Right atrium auricular region (tissue), 2 donors: ENCODE data around the gene SEMA4D. TPM values are rescaled to one million over a fixed set of nuclear protein-coding genes. Genes with fewer than 3 reads are reported as not detected.

ENCODE experiments used
- DNase-seq: peaks from one replicate; pipeline ENCODE4 v3.0.0-alpha.2; 2019; ENCODE audit warnings: low spot score
- H3K27ac ChIP-seq, 2 donors: fragments of 200-600 bp; sonication (generic); 1 replicate in 1 of 2; 2 replicates in 1 of 2; pipeline ENCODE4 v1.5.1; 2016 to 2019
- H3K27me3 ChIP-seq, 2 donors: fragments of 200-600 bp; sonication (generic); one replicate each; pipeline versions ENCODE4 v1.5.1 to v1.6.0; 2017 to 2019
- H3K36me3 ChIP-seq: fragments of 200-600 bp; sonication (generic); one replicate; pipeline ENCODE4 v1.5.1; 2016
- H3K4me1 ChIP-seq, 2 donors: fragments of 200-600 bp; sonication (generic); one replicate each; pipeline versions ENCODE4 v1.5.1 to v1.6.0; 2017 to 2019
- H3K4me3 ChIP-seq, 2 donors: fragments of 200-600 bp; sonication (generic); 1 replicate in 1 of 2; 2 replicates in 1 of 2; pipeline ENCODE4 v1.5.1; 2017 to 2019; ENCODE audit warnings: mild to moderate bottlenecking in 1 of 2, moderate library complexity in 1 of 2
- H3K9me3 ChIP-seq, 2 donors: fragments of 200-600 bp; sonication (generic); one replicate each; pipeline ENCODE4 v1.5.1; 2019
- CTCF ChIP-seq, 2 donors: fragments of 200-600 bp; sonication (generic); IDR thresholded peaks; one replicate each; pipeline ENCODE4 v1.5.1; 2019; ENCODE audit warnings: antibody characterized with exemption in 2 of 2
- total RNA-seq, 2 donors: library from RNA; depleted of rRNA; stranded (reverse); fragments of >200 nt; gene quantifications; one replicate each; pipeline ENCODE4 v1.1.0, GENCODE V29; 2016

Gene SEMA4D
- total RNA-seq, 2 donors from 2014 or later, result 14.6 to 22.1 TPM

GRCh38 chr9:89436326-89436725 is 61.6 kb downstream of the SEMA4D start:
- Histone ChIP-seq H3K27ac (no peak overlapping the region), H3K4me1 (peaks cover 0 to 36% of the 10 kb centered on the region in 2 donors), H3K27me3 (no peaks in the 10 kb centered on the region), H3K4me3 (no peak overlapping the region), H3K9me3 (no peaks in the 10 kb centered on the region), H3K36me3 (no peaks in the 10 kb centered on the region)
- DNase-seq, result no peak
- TF ChIP-seq CTCF (IDR thresholded peaks at IDR 0.05), result no peak

GRCh38 chr9:89435071-89435823 is 62.7 kb downstream of the SEMA4D start:
- no peaks in the 10 kb centered on the region for H3K27me3 ChIP-seq
- peaks cover 0 to 30% of the 10 kb centered on the region in 2 donors for H3K4me1 ChIP-seq
- TF ChIP-seq CTCF (IDR thresholded peaks at IDR 0.05), result no peak

GRCh38 chr9:89434636-89435035 is 63.3 kb downstream of the SEMA4D start:
- Histone ChIP-seq H3K4me1 (peaks cover 0 to 24% of the 10 kb centered on the region in 2 donors), H3K27ac (no peak overlapping the region), H3K27me3 (no peaks in the 10 kb centered on the region), H3K9me3 (no peaks in the 10 kb centered on the region), H3K36me3 (no peaks in the 10 kb centered on the region), H3K4me3 (no peak overlapping the region)
- no peak for DNase-seq
- no peak for TF ChIP-seq CTCF (IDR thresholded peaks at IDR 0.05)

More at GRCh38 chr9:89435071-89435823, 62.7 kb downstream of the SEMA4D start:
- Histone ChIP-seq H3K9me3 (no peaks in the 10 kb centered on the region), H3K4me3 (no peak overlapping the region), H3K36me3 (no peaks in the 10 kb centered on the region), H3K27ac (no peak overlapping the region)
- no peak for DNase-seq

- Histone ChIP-seq H3K4me3 (no peak overlapping the region), H3K27me3 (no peaks in the 10 kb centered on the region), H3K36me3 (no peaks in the 10 kb centered on the region), H3K9me3 (no peaks in the 10 kb centered on the region), H3K27ac (no peak overlapping the region), H3K4me1 (peaks cover 0 to 24% of the 10 kb centered on the region in 2 donors)
- no peak for DNase-seq
- no peak for TF ChIP-seq CTCF (IDR thresholded peaks at IDR 0.05)
Observed at GRCh38 chr9:89433826-89434225, 64.1 kb downstream of the SEMA4D start.

- TF ChIP-seq CTCF (IDR thresholded peaks at IDR 0.05), result no peak
Observed at GRCh38 chr9:89432986-89433530, 64.9 kb downstream of the SEMA4D start.

More at GRCh38 chr9:89432986-89433530, 64.9 kb downstream of the SEMA4D start:
- Histone ChIP-seq H3K27me3 (no peaks in the 10 kb centered on the region), H3K36me3 (no peaks in the 10 kb centered on the region), H3K4me3 (no peak overlapping the region), H3K9me3 (no peaks in the 10 kb centered on the region), H3K4me1 (peaks cover 0 to 24% of the 10 kb centered on the region in 2 donors), H3K27ac (no peak overlapping the region)
- DNase-seq, result no peak
